Liver (tissue), 9 donors: Measurements from ENCODE around the gene TOP1. TPM values are rescaled to one million over a fixed set of nuclear protein-coding genes. Genes with fewer than 3 reads are reported as not detected.

Experiments
- DNase-seq: peaks from one replicate; pipeline ENCODE4 v3.0.0-alpha.2; 2017; ENCODE audit warnings: low spot score
- H3K27ac ChIP-seq, 2 donors: one replicate each; pipeline ENCODE4 v1.7.0; 2013; ENCODE audit warnings: inconsistent platforms in 2 of 2, low read length in 2 of 2, control low read depth in 1 of 2, low read depth in 1 of 2, mild to moderate bottlenecking in 1 of 2
- H3K27me3 ChIP-seq, 4 donors: one replicate each; pipeline versions ENCODE4 v1.6.1 to v1.7.0; 2013; ENCODE audit warnings: low read length in 3 of 4, inconsistent platforms in 1 of 4, mild to moderate bottlenecking in 1 of 4, moderate library complexity in 1 of 4; ENCODE audit not compliant: control insufficient read depth in 4 of 4, insufficient read depth in 4 of 4
- H3K36me3 ChIP-seq, 4 donors: one replicate each; pipeline versions ENCODE4 v1.6.1 to v1.7.0; 2013; ENCODE audit warnings: low read length in 3 of 4, mild to moderate bottlenecking in 3 of 4, low read depth in 1 of 4, moderate library complexity in 1 of 4; ENCODE audit not compliant: control insufficient read depth in 4 of 4, insufficient read depth in 3 of 4
- H3K4me1 ChIP-seq, 4 donors: one replicate each; pipeline versions ENCODE4 v1.6.1 to v1.7.0; 2013; ENCODE audit warnings: low read length in 3 of 4, mild to moderate bottlenecking in 3 of 4, moderate library complexity in 1 of 4; ENCODE audit not compliant: control insufficient read depth in 4 of 4, insufficient read depth in 4 of 4
- H3K4me3 ChIP-seq, 3 donors: one replicate each; pipeline versions ENCODE4 v1.6.1 to v1.7.0; 2013; ENCODE audit warnings: low read length in 3 of 3, control low read depth in 1 of 3, low read depth in 1 of 3, mild to moderate bottlenecking in 1 of 3
- H3K9ac ChIP-seq, 2 donors: one replicate each; pipeline ENCODE4 v1.7.0; 2013; ENCODE audit warnings: low read length in 2 of 2, mild to moderate bottlenecking in 2 of 2, moderate library complexity in 2 of 2, control low read depth in 1 of 2, low read depth in 1 of 2
- H3K9me3 ChIP-seq, 4 donors: one replicate each; pipeline versions ENCODE4 v1.6.1 to v1.7.0; 2013; ENCODE audit warnings: low read length in 3 of 4; ENCODE audit not compliant: control insufficient read depth in 4 of 4
- ATF3 ChIP-seq: IDR thresholded peaks from 2 replicates; pipeline ENCODE4 v1.6.1; 2016; ENCODE audit warnings: antibody characterized with exemption
- CTCF ChIP-seq: fragments of 150-350 bp; IDR thresholded peaks from 2 replicates; pipeline ENCODE4 v1.5.1; 2017; ENCODE audit warnings: improper control_type of control experiment, low read depth, low read length; ENCODE audit not compliant: missing input control
- EGR1 ChIP-seq, 2 donors: IDR thresholded peaks; 2 replicates each; pipeline ENCODE4 v1.6.1; 2016 to 2018; ENCODE audit warnings: antibody characterized with exemption in 2 of 2, low read depth in 2 of 2
- FOXA1 ChIP-seq: IDR thresholded peaks from 2 replicates; pipeline ENCODE4 v1.6.1; 2016; ENCODE audit warnings: antibody characterized with exemption
- FOXA2 ChIP-seq: IDR thresholded peaks from 2 replicates; pipeline ENCODE4 v1.6.1; 2016; ENCODE audit warnings: antibody characterized with exemption
- GABPA ChIP-seq, 2 donors: IDR thresholded peaks in 1 of 2; conservative IDR thresholded peaks in 1 of 2; 2 replicates each; pipeline ENCODE4 v1.6.1; 2016; ENCODE audit warnings: antibody characterized with exemption in 2 of 2, mild to moderate bottlenecking in 1 of 2, moderate library complexity in 1 of 2
- HNF4A ChIP-seq, 2 donors: conservative IDR thresholded peaks; 2 replicates each; pipeline ENCODE4 v1.6.1; 2016; ENCODE audit warnings: antibody characterized with exemption in 2 of 2, mild to moderate bottlenecking in 2 of 2
- HNF4G ChIP-seq: IDR thresholded peaks from 2 replicates; pipeline ENCODE4 v1.6.1; 2016; ENCODE audit warnings: antibody characterized with exemption
- JUND ChIP-seq, 2 donors: IDR thresholded peaks; 2 replicates each; pipeline ENCODE4 v1.6.1; 2016; ENCODE audit warnings: antibody characterized with exemption in 2 of 2
- MAX ChIP-seq: IDR thresholded peaks from 2 replicates; pipeline ENCODE4 v1.6.1; 2016; ENCODE audit warnings: antibody characterized with exemption
- NR2F2 ChIP-seq: IDR thresholded peaks from 2 replicates; pipeline ENCODE4 v1.6.1; 2016; ENCODE audit warnings: antibody characterized with exemption
- RAD21 ChIP-seq, 2 donors: IDR thresholded peaks; 2 replicates each; pipeline ENCODE4 v1.6.1; 2016; ENCODE audit warnings: antibody characterized with exemption in 2 of 2, mild to moderate bottlenecking in 2 of 2
- RXRA ChIP-seq, 2 donors: IDR thresholded peaks; 2 replicates each; pipeline ENCODE4 v1.6.1; 2017 to 2018; ENCODE audit warnings: antibody characterized with exemption in 2 of 2, mild to moderate bottlenecking in 1 of 2
- SP1 ChIP-seq: IDR thresholded peaks from 2 replicates; pipeline ENCODE4 v1.6.1; 2018; ENCODE audit warnings: antibody characterized with exemption, mild to moderate bottlenecking
- TAF1 ChIP-seq: conservative IDR thresholded peaks from 2 replicates; pipeline ENCODE4 v1.6.1; 2016; ENCODE audit warnings: antibody characterized with exemption, mild to moderate bottlenecking
- YY1 ChIP-seq: IDR thresholded peaks from 2 replicates; pipeline ENCODE4 v1.6.1; 2016; ENCODE audit warnings: antibody characterized with exemption, mild to moderate bottlenecking
- WGBS: extraction: QIAGEN DNeasy Blood & Tissue Kit; methylation state at CpG from one replicate; pipeline ENCODE4 v1.1.7; 2013; 5-methylcytosine and 5-hydroxymethylcytosine counted together
- polyA plus RNA-seq, 2 donors: library from polyadenylated mRNA; stranded (reverse) in 1 of 2; unstranded in 1 of 2; fragments of 200-250 nt in 1 of 2; fragments of >200 nt in 1 of 2; fragmentation: Nextera tagmentation in 1 of 2; extraction: Ambion mirVana in 1 of 2; gene quantifications; one replicate each; pipeline versions ENCODE4 v1.2.1 to v1.2.3, GENCODE V29; 2013 to 2015
- total RNA-seq, 2 donors: library from RNA; depleted of rRNA; stranded (reverse); fragments of >200 nt; gene quantifications; one replicate each; pipeline ENCODE4 v1.2.3, GENCODE V29; 2014
- TF ChIP-seq, protein P1 (sequence below): IDR thresholded peaks from 2 replicates; pipeline ENCODE4 v1.6.1; 2016; ENCODE audit warnings: antibody characterized with exemption
- TF ChIP-seq, protein P2 (sequence below): IDR thresholded peaks from 2 replicates; pipeline ENCODE4 v1.6.1; 2016; ENCODE audit warnings: antibody characterized with exemption, mild to moderate bottlenecking
- donor health status: healthy.
- donor health status: healthy.
- donor health status: healthy.
- donor health status: healthy.
- donor health status: healthy.

Gene TOP1
- total and polyA plus RNA-seq, 4 donors, result 13.7 to 62.1 (median 19.4) TPM

GRCh38 chr20:41000628-41001027, 28.0 kb upstream of the TOP1 start:
- WGBS, result 75% methylated on average over 2 of the region's 2 CpGs
- TF ChIP-seq, protein P1, sequence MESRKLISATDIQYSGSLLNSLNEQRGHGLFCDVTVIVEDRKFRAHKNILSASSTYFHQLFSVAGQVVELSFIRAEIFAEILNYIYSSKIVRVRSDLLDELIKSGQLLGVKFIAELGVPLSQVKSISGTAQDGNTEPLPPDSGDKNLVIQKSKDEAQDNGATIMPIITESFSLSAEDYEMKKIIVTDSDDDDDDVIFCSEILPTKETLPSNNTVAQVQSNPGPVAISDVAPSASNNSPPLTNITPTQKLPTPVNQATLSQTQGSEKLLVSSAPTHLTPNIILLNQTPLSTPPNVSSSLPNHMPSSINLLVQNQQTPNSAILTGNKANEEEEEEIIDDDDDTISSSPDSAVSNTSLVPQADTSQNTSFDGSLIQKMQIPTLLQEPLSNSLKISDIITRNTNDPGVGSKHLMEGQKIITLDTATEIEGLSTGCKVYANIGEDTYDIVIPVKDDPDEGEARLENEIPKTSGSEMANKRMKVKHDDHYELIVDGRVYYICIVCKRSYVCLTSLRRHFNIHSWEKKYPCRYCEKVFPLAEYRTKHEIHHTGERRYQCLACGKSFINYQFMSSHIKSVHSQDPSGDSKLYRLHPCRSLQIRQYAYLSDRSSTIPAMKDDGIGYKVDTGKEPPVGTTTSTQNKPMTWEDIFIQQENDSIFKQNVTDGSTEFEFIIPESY, result no peak

GRCh38 chr20:41001497-41001896, 27.1 kb upstream of the TOP1 start:
- WGBS, result 80% methylated on average over 4 of the region's 4 CpGs
- Histone ChIP-seq H3K36me3 (no peaks in the 10 kb centered on the region), H3K9me3 (peaks cover 0 to 5% (median under 1%) of the 10 kb centered on the region in 4 donors), H3K27ac (no peak overlapping the region), H3K27me3 (no peaks in the 10 kb centered on the region), H3K4me3 (no peak overlapping the region), H3K4me1 (peaks cover 0 to 4% (median 1%) of the 10 kb centered on the region in 4 donors), H3K9ac (no peak overlapping the region)
- TF ChIP-seq, protein P2, sequence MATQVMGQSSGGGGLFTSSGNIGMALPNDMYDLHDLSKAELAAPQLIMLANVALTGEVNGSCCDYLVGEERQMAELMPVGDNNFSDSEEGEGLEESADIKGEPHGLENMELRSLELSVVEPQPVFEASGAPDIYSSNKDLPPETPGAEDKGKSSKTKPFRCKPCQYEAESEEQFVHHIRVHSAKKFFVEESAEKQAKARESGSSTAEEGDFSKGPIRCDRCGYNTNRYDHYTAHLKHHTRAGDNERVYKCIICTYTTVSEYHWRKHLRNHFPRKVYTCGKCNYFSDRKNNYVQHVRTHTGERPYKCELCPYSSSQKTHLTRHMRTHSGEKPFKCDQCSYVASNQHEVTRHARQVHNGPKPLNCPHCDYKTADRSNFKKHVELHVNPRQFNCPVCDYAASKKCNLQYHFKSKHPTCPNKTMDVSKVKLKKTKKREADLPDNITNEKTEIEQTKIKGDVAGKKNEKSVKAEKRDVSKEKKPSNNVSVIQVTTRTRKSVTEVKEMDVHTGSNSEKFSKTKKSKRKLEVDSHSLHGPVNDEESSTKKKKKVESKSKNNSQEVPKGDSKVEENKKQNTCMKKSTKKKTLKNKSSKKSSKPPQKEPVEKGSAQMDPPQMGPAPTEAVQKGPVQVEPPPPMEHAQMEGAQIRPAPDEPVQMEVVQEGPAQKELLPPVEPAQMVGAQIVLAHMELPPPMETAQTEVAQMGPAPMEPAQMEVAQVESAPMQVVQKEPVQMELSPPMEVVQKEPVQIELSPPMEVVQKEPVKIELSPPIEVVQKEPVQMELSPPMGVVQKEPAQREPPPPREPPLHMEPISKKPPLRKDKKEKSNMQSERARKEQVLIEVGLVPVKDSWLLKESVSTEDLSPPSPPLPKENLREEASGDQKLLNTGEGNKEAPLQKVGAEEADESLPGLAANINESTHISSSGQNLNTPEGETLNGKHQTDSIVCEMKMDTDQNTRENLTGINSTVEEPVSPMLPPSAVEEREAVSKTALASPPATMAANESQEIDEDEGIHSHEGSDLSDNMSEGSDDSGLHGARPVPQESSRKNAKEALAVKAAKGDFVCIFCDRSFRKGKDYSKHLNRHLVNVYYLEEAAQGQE, result no peak
- no peak for TF ChIP-seq FOXA1
- TF ChIP-seq JUND (IDR thresholded peaks at IDR 0.05), result no peak
- TF ChIP-seq TAF1, result no peak
- no peak for TF ChIP-seq NR2F2
- no peak for TF ChIP-seq MAX
- TF ChIP-seq FOXA2, result no peak
- TF ChIP-seq CTCF, result no peak
- TF ChIP-seq SP1, result no peak
- TF ChIP-seq GABPA (IDR thresholded peaks at IDR 0.05 in 1 of 2, conservative IDR thresholded peaks at IDR 0.05 in 1 of 2), result no peak
- TF ChIP-seq RAD21 (IDR thresholded peaks at IDR 0.05), result no peak
- TF ChIP-seq HNF4A (conservative IDR thresholded peaks at IDR 0.05), result no peak
- no peak for TF ChIP-seq RXRA (IDR thresholded peaks at IDR 0.05)
- TF ChIP-seq HNF4G, result no peak
- TF ChIP-seq YY1, result no peak
- TF ChIP-seq ATF3, result no peak
- TF ChIP-seq, protein P1, result no peak
- no peak for TF ChIP-seq EGR1 (IDR thresholded peaks at IDR 0.05; ENCODE audit: low read depth in 2 of 2)
- no peak for DNase-seq

More at GRCh38 chr20:41000628-41001027, 28.0 kb upstream of the TOP1 start:
- no peak overlapping the region for H3K9ac ChIP-seq
- no peak overlapping the region for H3K27ac ChIP-seq
- H3K4me3 ChIP-seq, result no peak overlapping the region
- peaks cover 0 to 4% (median 1%) of the 10 kb centered on the region in 4 donors for H3K4me1 ChIP-seq
- no peaks in the 10 kb centered on the region for H3K9me3 ChIP-seq
- no peaks in the 10 kb centered on the region for H3K36me3 ChIP-seq
- DNase-seq, result no peak
- H3K27me3 ChIP-seq, result no peaks in the 10 kb centered on the region
